GM10248 (cell line): ENCODE measurements around the gene CCDC120.

ENCODE experiments used
- CTCF ChIA-PET: fragments of 300-600 bp; sonication (Branson Sonifier 250); formaldehyde crosslinking; extraction: SDS; loops from one replicate; lab custom pipeline; 2021; ENCODE audit warnings: antibody characterized with exemption; lab: Yijun Ruan, JAX
- POLR2A ChIA-PET: fragments of 350-650 bp; sonication (Branson Sonifier 250); formaldehyde crosslinking; extraction: SDS; loops from one replicate; lab custom pipeline; 2020; ENCODE audit warnings: antibody characterized with exemption; lab: Yijun Ruan, JAX
- DNase-seq: peaks from one replicate; pipeline ENCODE4 v3.0.0; 2012; ENCODE audit errors: extremely low spot score
- TF ChIP-seq, protein P1 (sequence below): IDR thresholded peaks from 2 replicates; pipeline ENCODE4 v1.5.1; 2012; ENCODE audit warnings: mild to moderate bottlenecking, low read depth; ENCODE audit errors: extremely low read depth, missing control alignments, control extremely low read depth

Gene CCDC120, protein sequence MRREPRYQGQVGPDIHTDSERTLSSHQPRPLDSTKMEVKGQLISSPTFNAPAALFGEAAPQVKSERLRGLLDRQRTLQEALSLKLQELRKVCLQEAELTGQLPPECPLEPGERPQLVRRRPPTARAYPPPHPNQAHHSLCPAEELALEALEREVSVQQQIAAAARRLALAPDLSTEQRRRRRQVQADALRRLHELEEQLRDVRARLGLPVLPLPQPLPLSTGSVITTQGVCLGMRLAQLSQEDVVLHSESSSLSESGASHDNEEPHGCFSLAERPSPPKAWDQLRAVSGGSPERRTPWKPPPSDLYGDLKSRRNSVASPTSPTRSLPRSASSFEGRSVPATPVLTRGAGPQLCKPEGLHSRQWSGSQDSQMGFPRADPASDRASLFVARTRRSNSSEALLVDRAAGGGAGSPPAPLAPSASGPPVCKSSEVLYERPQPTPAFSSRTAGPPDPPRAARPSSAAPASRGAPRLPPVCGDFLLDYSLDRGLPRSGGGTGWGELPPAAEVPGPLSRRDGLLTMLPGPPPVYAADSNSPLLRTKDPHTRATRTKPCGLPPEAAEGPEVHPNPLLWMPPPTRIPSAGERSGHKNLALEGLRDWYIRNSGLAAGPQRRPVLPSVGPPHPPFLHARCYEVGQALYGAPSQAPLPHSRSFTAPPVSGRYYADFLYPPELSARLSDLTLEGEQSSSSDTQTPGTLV

GRCh38 chrX:49058794-49059193 lies at the start of gene CCDC120:
TSS of gene CCDC120 (plus strand) at chrX:49058999. CDS start at chrX:49062042, 3,043 bp downstream.
- ChIA-PET CTCF (interaction anchor here (1.4 kb wide), 1 partner anchor 15 kb away, joined by 5 read pairs; no protein-coding TSS in a partner anchor), POLR2A (no interaction called here)
- no peak for DNase-seq
- TF ChIP-seq, protein P1, sequence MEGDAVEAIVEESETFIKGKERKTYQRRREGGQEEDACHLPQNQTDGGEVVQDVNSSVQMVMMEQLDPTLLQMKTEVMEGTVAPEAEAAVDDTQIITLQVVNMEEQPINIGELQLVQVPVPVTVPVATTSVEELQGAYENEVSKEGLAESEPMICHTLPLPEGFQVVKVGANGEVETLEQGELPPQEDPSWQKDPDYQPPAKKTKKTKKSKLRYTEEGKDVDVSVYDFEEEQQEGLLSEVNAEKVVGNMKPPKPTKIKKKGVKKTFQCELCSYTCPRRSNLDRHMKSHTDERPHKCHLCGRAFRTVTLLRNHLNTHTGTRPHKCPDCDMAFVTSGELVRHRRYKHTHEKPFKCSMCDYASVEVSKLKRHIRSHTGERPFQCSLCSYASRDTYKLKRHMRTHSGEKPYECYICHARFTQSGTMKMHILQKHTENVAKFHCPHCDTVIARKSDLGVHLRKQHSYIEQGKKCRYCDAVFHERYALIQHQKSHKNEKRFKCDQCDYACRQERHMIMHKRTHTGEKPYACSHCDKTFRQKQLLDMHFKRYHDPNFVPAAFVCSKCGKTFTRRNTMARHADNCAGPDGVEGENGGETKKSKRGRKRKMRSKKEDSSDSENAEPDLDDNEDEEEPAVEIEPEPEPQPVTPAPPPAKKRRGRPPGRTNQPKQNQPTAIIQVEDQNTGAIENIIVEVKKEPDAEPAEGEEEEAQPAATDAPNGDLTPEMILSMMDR = no peak

- CTCF ChIA-PET = no interaction called here
- DNase-seq = no peak
- POLR2A ChIA-PET = no interaction called here
- TF ChIP-seq, protein P1 = no peak
Measured at GRCh38 chrX:49019050-49019449, 39.7 kb upstream of the CCDC120 start.

- TF ChIP-seq, protein P1 = no peak
- POLR2A ChIA-PET = no interaction called here
- no peak for DNase-seq
- CTCF ChIA-PET = no interaction called here
Measured at GRCh38 chrX:49019599-49020249, 39.1 kb upstream of the CCDC120 start.

- CTCF ChIA-PET = interaction anchor here (1.2 kb wide), 1 partner anchor 13 kb away, joined by 4 read pairs; the partner anchor contains the start of gene TFE3
Measured at GRCh38 chrX:49029876-49030275, 28.9 kb upstream of the CCDC120 start.

DNA sequence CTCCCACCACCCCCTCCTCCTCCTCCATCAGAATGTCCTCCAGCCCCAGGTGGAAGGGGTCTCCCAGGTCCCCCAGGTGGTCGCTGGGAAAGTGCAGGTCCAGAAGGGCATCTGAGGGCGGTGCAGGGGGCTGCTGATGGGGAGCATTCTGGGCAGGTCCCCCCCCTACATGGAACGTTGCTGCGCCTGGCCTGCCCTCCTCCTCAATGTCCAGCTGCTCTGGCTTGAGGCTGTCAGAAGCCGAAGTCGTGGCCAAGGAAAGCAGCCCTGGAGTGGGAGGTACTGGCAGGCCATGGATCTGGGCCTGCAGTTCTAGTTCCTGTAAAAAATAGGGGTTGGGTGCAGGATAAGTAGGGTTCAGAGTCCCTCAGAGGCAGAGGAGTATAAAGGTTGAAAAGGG lies 28.5 kb upstream of the CCDC120 start:
- ChIA-PET POLR2A (no interaction called here), CTCF (interaction anchor here (1.2 kb wide), 1 partner anchor 13 kb away, joined by 4 read pairs; the partner anchor contains the start of gene TFE3)
- TF ChIP-seq, protein P1 = no peak
- DNase-seq = no peak

More at GRCh38 chrX:49029876-49030275, 28.9 kb upstream of the CCDC120 start:
- no peak for DNase-seq
- POLR2A ChIA-PET = no interaction called here
- TF ChIP-seq, protein P1 = no peak

GRCh38 chrX:49037883-49038475 lies 20.8 kb upstream of the CCDC120 start:
- DNase-seq = no peak
- CTCF ChIA-PET = no interaction called here
- POLR2A ChIA-PET = no interaction called here
- TF ChIP-seq, protein P1 = no peak
